HG02642 (cell line): ENCODE results near the gene SIDT1.

Experiments
- ATAC-seq: cut with Tn5 transposase; IDR thresholded peaks from one replicate; pipeline ENCODE4 v1.9.1; 2021; ENCODE audit warnings: mild to moderate bottlenecking; ENCODE audit not compliant: unreplicated experiment, poor library complexity

Gene SIDT1

DNA sequence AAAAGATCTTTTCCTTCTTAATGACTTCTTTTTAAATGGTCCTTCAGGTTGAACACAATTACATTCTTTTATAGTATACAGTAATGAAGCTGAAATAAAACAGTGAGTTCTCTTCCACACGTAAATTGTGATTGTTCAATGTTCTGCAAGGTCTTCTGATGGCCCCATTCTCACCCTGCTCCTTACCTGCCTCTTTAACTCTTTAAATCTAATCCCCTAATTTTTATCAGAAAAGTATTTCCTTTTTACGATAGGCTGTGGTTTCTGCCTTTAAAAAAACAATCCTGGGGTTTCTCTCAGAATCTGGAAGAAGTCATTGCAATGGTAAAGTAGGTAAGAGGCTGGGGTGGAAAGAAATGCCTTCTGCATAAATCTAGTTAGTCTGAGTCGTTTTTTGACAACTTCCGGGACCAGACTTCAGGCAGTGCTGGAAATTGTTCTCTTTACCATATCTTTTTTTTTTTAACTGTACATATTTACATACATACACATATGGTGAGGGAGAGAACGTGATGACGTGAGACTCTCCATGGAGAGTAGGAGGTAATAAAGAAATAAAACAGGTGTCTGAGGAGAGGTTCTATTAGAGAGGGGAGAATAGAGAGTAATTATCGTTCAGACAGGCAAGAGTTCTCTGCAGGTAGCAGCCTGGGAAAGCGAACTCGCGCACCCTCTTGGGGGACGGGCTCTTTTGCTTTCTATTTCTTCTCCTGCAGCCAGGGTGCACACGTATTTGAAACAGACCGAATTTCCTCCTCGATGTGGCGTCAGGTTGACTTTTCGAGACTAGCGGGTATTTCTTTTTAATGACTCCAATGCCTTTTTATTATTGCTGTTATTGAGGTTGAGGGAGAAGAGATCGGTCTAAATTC lies at the start of gene SIDT1:
SIDT1 (plus strand) TSS at position 730 of the 872 bp plus-strand sequence. CDS start 467 bp downstream, outside the sequence.
- ATAC-seq: peak; percentile 77

DNA sequence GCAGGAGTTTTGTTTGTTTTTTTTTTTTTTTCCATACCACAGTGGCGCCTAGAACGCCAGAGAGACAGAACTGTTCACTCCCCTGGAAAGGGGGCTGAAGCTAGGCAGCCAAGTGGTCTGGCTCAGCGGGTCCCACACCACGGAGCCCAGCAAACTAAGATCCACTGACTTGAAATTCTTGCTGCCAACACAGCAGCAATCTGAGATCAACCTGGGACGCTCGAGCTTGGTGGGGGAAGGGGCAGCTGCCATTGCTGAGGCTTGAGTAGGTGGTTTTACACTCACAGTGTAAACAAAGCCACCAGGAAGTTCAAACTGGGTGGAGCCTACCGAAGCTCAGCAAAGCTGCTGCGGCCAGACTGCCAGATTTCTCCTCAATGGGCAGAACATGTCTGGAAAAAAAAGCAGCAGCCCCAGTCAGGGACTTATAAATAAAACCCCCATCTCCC lies 47.2 kb upstream of the SIDT1 start:
- no peak for ATAC-seq

DNA sequence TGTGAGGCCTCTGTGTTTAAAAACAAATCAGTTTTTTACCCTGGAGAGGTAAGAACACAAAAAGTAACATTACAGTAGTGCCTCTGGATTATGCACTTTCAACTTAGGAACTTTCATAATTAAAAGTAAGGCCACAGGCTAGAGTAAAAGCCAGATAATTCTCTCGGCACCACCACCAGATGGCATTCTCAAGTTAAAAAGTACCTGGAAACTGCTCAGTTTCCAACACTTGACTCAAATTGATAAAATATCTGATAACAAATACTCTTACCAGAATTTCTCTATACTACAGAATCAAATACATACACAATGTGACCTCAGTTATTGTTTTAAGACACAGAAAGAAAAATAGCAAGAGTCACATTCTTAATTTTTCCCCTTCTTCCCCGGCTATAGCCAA lies 37.3 kb upstream of the SIDT1 start:
- peak; percentile 51 for ATAC-seq

DNA sequence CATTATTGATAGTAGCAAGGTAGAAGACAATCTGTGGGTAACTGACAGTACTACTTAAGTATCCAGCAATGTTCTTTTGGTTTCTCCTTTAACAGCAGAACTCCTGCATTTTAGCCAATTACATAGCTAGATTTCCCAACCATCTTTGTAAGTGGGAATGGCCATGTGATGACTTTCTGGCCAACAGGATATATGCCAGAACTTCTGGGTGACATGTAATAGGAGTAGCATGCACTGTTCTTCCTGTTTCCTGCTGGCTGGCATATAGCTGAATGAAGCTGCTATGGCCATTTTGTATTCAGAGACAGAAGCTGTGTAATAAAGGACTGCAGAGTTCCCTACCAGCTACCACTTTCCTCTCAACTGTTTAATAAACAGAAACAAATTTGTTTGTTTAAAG lies 35.4 kb upstream of the SIDT1 start:
- no peak for ATAC-seq

DNA sequence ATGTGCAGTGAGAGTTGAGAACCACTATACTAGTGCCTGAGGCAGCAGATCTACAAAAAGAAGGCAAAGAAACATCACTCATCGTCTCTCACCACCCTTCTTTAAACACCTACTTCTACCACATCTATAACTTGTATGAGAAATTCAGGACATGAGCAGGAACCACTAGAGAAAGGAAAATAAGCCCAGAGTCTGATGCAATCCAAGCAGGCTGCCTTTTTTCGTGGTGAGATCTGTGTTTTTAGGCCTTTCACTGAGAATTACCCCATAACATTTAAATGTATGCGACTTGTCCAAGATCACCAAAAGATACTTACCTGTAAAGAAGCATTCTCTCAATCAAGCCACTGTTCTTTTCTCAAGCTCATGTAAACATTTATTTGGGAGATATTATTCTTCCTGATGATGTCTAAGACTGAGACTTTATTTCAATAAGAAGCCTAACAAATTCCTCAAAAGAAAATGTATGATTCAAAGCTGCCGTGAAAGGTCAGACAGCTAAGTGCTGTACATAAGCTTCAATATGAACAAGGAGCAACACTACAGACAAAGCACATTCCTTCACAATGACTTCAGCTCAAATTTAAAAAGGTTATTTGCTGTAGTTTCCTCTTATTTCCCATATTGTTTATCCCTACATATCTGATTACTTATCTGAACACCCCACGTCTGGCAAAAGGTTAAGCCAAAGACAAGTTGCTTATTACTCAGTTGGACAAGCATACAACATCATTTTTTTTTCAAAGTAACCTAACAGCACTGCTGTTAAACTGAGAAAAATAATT lies 33.9 kb upstream of the SIDT1 start:
- no peak for ATAC-seq

DNA sequence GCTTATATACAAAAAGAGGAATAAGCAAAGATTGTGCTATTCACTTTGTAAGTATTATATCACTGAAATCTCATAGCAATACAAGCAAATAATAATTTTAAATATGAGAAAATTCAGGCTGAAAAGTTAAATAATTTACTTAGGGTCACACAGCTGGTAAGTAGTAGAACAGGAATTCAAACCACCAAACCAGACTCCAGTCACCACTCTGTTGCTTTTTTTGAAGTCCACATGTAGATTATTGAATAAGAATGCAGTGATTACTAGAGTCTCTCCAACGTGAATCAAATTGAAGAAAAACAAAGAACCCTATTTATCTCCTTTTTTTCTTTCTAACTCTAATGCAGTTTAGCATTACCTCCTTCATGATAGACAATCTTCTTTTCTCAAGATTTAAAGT lies 33.3 kb upstream of the SIDT1 start:
- no peak for ATAC-seq

DNA sequence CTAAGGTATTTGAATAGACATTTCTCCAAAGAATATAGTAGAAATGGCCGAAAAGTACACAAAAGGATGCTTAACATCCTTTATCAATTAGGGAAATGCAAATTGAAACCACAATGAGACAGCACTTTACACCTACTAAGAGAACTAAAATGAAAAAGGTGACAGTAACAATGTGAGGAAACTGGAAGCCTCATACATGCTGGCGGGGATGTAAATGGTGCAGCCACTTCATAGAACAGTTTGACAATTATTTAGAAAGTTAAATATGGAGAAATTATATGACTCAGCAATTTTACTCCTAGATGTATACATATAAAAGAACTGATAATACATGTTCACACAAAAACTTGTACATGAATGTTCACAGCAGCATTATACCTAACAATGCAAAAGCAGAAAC lies 30.8 kb upstream of the SIDT1 start:
- no peak for ATAC-seq

DNA sequence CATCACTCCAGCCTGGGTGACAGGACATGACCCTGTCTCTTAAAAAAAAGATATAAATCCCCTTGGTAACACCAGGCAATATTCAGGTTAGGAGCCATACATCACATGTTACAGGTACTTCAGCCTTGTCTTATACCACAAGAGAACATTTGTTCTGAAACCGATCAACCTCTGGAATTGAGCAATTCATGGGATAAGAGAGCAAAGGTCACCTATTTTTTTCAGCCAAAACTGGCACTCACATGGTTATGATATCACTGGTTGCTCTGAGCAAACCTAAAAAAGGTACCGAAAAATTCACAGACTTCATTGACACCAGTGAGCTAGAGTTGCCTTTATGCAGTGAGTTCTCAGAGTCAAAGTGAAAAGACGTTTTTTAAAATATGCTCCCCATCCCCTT lies 26.5 kb upstream of the SIDT1 start:
- ATAC-seq: no peak

DNA sequence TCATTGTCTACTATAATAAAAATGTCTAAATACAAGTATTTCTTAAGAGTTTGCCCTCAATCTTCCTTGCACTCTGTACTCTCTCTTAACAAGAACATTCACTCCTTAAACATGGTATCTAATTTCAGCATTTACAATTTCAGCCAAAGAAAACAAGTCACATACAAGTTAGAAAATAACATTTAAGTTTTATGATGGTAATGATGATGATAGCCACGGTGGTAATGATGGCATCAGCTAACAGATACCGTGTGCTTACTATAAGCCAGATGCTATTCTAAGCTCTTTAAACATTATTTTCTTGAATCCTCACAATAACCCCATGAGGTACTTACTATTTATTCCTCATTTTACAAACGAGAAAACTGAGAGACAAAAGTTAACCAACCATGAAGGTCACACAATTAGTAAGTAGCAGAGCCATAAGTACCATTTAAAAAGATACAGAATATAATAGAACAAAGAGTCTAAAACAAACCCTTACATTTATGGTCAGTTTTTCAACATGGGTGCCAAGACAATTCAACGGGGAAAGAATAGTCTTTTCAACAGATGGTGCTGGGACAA lies 24.8 kb upstream of the SIDT1 start:
- ATAC-seq: no peak

DNA sequence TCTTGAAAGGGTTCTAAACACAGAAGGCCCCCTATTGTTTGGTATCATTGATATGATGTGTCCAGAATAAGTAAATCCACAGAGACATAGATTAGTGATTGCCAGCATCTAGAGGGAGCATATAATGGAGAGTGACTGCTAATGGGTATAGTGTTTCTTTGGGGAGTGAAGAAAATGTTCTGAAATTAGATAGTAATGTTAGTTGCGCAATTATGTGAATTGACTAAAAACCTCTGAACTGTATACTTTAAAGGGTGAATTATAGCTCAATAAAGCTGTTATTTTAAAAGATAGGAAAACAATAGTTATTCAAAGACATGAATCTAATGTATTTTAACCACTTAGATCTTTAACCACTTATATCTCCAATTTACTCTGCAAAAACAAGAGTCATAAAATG lies 23.4 kb upstream of the SIDT1 start:
- no peak for ATAC-seq

DNA sequence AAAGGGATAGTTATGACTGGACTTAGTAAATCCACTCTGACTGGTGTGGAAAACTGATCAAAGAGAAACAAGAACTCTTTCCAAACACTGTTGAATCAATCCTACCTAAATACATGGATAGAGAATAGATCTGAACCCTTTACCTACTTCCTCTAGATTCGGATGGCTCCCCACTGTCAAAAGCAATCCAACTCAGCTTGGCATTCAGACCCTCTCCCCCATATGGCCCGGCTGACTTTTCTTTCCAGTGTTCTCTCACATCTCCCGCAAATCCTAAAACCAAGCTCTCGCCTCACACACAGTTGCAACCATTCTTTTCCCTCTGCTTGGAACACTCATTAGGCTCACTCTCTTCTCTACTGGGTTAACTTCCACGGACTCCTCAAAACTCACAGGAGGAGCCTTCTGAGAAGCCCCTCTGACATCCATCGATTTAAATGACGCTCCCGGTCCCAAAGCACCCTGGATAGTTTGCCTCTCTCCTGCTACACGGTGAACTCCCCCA lies 18.0 kb upstream of the SIDT1 start:
- ATAC-seq: no peak

DNA sequence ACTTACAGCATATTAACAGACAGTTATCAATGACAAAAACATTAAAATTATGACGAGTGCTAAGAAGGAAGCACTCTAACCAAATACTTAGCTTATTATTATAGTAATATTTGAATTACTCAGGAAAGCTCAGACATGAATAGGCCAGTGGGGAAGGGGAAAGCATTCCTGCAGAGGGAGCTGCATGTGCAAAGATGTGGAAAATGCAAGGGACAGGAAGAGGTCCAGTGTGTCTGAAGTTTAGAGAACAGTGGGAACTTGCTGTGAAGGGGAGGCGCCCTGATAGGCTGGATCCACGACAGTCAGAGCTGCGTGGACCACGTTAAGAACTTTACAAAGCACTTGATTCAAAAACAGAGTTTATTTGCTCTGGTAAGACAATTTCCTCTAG lies 16.2 kb upstream of the SIDT1 start:
- ATAC-seq: no peak

DNA sequence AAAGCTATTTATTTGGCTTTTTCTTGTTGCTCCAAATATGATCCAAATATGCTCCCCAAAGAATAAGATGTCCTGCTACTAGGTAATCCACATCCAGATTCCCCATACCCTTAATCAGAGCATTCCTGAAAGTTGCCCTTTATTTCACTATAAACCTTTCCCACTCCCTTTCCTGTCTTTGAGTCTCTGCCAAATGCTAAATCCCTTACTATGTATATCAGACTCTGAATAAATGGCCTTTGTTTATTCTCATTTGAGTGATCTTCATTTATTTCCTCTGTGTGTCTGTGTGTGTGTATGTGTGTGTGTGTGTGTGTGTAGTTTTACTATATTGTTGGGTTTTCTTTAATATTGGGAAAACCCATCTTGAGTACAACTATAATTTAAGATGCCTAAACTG lies 10.4 kb upstream of the SIDT1 start:
- ATAC-seq: no peak

DNA sequence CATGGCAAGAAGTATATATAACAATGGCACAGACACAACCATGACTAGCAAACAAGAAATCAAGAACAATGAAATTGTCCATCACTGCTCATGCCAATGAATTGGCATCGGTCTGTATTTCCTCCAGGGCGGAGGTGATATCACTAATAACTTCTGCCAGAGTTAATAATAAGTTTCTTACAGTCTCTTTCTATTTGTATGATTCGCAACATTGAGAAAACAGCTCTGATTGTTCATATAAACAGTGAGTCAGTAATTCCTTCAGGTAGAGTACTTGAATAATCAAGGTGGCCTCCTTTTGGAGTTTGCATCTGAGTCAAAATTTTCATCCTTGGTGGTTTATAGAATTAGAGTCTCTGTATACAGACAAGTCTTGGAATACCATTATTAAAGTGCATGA lies 9.1 kb upstream of the SIDT1 start:
- no peak for ATAC-seq

DNA sequence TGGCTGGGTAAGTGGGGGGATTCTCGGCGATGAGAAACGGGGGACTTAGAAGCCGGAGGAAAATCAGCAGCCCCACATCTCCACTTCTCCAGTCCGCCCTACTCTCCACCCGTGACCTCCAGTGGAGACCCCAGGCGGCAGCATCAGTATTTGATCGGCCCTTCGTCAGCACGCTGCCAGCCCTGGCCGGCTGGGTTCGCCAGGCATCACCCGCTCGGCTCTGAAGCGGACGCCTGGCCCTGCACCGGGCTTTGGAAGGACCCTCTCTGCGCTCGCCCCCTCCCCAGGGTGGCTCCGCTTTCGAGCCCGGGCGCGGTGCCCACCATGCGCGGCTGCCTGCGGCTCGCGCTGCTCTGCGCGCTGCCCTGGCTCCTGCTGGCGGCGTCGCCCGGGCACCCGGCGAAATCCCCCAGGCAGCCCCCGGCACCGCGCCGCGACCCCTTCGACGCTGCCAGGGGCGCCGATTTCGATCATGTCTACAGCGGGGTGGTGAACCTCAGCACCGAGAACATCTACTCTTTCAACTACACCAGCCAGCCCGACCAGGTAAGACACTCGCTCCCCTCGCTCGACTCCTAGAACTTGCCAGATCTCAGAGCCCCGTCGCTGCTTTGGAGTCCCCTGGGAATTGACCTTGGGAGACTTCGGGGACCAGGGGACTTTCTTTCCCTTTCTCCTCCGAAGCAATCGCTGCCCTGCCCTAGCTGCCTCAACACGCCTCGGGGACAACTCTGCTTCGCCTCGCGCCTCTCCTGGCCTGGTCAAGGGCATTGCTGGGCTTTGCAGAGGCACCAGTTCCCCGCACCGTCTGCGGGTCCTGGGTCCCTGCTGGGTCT lies 561 bp downstream of the SIDT1 start:
- ATAC-seq: peak; percentile 53

DNA sequence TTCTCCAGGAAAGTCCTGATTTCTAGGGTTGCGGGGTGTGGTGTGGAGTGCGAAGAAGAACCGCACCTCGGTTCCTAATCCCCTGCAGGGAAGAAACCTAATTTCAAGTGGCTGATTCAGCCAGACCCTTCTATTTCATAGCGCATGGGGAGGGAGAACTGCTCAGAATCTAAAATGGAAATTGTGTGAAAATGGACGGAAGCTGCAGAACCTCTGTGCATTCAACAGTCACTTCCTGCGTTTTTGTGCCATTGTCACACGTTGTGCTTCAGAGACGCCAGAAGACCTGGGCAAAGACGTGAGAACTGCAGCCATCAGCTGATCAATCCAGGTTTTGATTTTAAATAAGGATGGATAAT lies 1.2 kb downstream of the SIDT1 start:
- ATAC-seq: peak; percentile 25

DNA sequence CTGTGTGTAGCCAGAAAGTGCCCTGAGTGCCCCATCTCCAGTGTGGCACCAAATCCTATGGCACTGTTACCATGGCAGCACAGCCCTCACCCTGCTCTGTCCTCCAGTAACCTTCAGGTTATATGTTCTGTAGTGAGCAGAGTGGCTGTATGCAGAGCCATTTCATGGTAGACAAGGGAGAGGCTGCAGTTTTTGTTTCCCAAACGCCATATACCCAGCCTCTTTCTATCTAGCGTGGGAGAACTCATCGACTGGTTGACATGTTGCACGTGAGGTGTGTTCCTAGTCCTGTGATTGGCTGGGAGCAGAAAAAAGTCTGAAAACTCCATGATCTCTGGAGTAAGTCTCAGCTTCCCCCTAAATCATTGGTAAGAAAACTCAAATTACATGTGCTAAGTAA lies 2.0 kb downstream of the SIDT1 start:
- no peak for ATAC-seq

DNA sequence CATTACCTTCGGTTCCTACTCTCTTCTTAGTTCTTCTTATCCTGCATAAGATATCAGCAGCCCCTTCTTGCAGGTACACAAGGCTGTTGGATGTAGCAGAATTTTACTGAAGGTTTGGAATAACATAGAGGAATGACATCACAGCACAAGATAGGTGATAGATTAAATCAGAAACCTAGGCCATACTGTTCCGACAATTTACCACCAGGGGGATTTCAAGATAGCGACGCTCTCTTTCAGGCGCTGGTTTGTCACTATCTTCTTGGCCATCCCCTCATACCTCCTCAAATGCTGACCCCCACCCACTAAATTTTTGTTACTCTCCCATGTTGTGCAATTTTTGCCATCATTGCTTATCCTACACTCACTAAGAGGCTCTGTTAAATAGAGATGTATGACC lies 3.5 kb downstream of the SIDT1 start:
- ATAC-seq: no peak

DNA sequence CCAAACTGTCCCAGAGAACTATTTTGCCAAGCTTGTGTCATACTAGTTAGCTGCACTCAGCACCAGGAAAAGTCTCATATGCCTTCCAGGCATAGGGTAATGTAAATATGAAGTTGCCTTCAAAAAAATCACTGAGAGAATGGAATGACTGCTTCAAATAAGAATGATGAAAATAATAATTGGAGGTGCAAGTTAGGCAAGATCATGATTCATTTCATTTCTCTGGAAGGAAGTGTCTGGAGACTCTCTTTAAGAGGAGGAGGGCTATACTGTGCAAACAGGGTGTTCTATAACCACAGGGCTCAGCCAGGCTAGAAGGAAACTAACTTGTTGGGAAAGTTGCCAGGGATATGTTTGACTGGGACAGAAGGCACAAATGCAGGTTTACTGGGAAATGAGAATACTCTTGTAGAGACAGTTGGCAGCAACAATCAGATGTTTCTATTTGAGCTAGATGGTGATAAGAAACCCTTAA lies 4.3 kb downstream of the SIDT1 start:
- no peak for ATAC-seq

DNA sequence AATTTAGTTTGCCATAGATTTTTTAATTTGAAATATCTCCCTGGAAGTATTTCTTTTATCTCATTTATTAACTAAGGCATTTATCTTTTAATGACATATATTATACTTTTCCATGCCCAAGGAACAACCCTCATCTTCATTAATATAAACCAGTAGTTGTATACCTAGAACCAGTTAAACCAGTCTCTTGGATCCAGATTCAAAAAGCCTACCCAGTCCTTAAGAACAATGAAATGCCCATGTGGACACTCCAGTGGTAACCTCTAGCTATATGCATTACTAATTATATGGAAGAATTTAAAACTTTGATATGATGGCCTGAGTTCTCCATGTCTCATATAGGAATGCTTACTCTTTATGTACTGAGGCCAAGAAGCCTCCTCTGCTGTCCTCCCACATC lies 4.8 kb downstream of the SIDT1 start:
- ATAC-seq: no peak
